HG03135 (cell line): ENCODE measurements around the gene RAD52.

Experiments used
- ATAC-seq: cut with Tn5 transposase; IDR thresholded peaks from one replicate; pipeline ENCODE4 v1.9.1; 2021; ENCODE audit warnings: mild to moderate bottlenecking, moderate library complexity; ENCODE audit not compliant: unreplicated experiment

Gene RAD52

DNA sequence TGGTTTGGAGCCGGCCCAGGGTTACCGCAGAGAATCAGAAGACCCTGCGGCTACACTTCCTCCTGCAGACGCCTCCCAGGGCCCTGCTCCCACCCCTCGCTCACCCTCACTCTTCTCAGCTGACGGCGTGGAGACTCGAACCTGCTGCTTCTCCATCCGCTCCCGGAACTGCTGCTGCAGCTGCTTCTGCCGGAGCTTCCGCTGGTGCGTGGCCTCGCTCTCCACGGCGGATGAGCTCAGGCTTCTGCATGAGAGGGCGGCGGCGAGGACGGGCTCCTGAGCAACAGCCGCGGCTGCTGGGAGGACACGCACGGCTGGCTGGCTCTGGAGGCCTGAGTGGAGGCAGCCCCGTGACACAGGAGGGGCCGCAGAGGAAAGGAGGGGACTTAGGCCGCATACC, 33.3 kb downstream of the RAD52 start:
- no peak for ATAC-seq

DNA sequence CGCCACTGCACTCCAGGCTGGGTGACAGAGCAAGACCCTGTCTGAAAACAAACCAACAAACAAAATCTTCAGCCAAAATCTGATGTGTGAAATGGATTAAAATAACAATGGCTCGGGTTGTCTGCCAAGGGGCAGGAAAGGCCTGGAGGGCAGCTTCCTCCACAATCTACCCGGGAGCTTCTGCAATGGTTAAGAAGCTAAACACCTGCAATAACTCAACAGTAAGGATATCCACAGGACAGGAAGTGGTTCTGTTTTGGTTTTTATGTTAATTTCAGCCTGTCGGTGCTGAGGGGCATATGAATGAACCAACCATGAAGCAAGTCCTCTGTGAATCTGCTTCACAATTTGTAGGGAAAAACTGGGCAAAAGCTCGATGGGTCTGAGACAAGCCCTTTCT, 34.4 kb downstream of the RAD52 start:
- no peak for ATAC-seq

DNA sequence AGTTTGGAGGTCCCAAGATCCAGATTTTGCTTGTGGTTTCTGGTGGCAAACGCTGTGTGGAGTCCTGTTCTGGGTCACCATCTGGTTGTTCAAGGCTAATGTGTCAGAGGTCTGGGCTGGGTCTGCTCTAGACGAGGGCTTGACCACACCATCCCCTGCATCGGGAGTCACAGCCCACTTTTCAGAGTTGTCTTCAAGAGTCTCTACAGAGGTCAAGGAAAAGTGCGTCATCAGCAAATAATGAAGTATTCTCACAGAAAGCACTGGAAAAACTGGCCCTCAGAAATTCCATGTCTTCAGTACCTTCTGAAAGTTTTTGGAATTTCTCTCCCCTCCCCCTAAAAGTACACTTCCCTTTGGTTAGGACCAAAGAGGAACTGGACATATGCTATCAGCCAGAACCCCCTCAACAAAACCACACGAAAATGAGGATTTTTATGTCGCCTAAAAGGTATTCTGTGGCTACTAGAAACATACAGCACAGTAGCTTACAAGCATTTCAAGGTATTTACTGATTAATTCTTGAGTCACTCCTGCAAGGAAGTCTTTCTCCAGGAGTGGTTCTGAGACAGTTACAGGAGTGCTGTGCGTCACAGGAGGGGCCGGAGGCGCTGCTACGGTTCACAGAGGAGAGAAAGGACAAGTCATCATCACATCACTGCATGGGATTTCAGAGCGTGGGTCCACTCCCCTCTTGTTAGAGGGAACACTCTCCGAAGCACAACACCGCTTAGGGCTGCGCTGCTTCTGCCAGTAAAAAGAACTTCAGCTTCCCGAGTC, 35.4 kb downstream of the RAD52 start:
- no peak for ATAC-seq

DNA sequence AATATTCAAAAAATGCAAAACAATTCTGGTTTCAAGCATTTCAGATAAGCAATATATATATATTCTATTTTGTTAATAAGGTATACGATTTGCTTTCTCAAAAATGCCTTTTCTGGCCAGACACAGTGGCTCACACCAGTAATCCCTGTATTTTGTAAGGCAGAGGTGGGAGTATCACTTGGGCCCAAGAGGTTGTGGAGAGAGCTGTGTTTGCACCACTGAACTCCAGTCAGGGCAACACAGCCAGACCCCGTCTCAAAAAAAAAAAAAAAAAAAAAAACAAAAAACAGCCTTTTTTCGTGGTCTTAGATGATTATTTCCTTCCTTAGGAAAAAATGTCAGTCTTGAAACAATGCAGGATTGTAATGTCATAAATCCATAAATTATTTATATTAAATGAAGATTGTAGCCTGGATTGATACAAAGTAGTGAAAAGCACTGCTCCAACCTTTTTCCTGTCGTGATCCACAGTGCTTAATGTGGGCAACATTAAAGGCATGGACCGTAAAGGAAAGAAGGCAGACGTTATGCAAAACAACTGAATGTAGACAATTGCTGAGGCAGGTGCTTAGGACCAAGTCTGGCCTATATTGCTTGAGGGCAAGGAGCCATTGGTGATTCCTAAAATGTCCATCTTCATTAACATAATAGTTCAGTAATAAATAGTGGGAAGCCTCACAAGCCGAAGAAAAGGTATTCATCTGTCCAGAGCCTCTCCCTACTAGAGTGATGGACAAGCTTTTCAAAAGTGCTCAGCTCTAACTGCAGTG, 36.8 kb downstream of the RAD52 start:
- ATAC-seq: no peak

DNA sequence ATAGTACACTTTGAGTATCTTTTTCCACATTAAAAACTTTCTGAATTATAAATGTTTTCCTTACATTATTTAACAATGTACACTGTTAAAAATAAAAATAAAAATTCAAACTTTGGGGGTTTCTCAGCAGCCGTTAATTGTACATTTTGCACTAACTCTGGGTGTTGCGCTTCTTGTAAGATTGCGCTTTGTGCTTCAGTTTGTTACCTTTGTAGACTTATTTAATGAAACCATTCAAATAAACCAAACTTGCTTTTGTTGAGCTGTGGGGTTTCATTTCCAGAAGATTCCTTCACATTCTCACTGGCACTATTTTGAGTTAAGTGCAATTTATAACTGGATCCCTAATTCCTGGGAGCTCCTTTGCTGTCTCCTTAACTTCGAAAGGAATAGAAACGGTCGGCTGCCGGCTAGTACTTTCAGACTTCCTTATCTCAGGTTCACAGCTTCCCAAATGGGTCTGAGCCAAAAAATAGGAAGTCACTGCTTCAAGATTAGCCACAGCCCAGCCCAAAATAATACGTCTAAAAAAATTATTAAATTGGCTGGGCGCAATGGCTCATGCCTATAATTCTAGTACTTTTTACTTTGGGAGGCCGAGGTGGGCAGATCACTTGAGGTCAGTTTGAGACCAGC, 38.2 kb downstream of the RAD52 start:
- ATAC-seq: no peak

DNA sequence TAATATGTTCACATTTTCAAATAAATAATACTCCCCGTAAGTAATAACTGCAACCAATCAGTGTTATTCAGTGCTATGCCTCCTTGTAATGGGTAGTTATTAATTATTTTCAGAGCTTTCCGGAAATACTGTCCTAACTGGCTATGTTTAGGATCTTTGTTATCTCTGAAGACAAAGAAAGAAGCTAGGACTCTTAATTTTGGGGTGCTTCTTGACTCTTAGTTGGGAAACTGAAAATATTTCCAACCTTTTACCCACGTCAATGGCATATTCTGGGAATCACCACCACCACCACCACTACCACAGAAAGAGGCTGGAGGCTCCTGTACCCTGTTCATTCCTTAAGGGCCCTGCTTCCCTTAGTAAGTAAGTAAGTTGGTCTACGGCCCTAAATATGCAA, 39.1 kb downstream of the RAD52 start:
- no peak for ATAC-seq

DNA sequence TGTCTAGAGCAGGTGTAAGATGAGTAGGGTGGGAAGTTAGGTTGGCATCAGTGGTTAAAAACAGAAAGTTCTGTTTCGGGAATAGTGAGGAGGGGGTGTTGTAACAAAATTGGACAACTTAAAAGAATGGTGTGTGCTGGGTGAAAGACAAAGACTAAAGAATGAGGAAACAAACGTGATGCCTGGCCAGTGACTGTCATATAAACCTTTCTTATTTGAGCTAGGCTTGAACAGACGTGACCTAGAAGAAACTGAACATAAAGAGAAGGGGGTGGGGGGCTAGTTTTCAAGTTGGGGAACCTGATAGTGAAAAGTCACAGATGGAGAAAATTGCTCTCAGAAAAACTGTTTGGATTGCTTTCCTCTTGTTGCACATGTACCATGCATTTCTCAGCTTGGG, 39.6 kb downstream of the RAD52 start:
- no peak for ATAC-seq

DNA sequence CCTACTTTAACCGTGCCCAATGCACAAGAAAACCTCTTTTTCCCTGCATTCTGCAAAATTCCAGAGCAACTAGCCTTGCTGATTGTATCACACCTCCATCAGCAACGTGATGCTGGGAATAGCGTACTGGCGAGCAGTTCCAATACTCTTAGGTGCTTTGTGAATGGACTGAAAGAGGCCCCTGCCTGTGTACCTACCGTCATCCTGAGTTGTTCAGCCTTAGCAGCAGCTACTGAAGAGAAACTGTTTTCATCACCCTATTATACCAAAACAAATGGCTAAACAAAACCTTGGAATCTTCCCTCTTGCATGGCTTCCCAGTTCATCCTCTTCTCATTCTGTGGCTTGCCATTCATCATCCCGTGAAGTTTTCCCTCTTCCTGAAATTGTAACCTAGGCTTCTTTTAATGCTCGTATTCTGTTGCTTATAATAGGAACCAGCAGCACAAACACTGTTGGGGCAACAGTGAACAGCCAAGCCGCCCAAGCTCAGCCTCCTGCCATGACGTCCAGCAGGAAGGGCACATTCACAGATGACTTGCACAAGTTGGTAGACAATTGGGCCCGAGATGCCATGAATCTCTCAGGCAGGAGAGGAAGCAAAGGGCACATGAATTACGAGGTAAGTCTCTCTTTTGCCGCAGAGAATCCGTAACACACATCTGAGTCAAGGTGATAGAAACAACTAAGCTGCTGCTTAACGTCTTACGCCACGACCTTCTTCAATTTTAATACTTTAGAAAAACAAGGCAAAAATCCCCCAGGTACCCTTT, 41.9 kb downstream of the RAD52 start:
- ATAC-seq: no peak

DNA sequence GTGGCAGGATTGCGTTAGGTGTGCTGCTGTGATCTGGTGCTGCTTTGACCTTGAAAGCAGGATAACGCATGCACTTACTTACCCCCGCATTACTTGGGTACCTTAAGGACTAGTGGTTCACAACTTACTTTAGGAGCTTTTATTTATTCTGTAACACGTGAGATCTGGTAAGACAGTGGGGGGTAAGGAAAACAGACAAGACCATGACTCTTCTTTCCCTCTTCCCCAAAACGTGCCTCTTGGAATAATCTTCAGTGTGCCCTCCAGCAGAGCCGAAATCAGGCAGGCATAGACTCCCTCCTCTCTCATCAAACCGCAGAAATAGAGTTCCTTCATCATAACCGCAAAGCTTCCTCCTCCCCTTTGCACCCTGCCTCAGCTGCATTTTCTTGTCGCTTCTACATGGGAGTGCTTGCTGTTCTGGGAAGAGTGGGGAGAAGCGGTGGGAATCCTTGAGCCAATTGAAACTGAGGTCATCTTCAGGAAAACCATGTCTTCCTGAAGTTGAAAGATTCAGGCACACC, 43.4 kb downstream of the RAD52 start:
- no peak for ATAC-seq

DNA sequence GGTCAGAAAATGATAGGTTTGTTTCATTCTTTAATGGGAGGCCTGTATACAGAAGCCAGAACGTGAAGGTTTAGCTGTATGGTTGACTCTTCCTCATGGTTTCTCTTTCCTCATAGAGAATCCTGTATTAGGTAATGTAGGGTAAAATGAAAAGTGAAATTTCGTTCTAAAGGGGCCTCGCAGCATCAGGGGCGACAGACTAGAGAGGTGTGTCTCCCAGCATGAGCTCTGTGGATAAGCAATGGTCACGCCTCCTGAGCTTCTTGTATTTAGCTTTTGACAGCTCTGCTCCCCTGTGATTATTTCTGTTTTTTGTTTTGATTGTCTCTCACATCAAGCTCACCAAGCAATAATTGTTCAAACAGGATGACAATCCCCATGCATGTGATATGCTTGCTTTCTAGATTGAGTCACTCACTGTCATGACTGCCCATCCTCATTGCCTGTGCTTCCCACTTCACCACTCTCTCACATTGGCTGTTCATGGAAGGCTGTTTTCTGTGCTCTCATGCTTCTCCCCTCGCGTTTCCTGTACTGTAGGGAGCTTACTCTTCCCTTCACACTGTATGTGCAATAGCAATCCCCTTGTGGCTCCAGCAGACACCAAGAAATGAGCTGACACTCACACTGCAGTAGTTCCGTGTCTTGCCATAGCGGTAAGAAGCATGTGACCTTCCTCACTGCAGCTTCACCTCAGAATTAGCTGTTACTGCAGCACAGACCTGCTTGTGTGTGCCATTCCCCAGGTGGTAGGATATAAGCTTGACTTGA, 44.0 kb downstream of the RAD52 start:
- ATAC-seq: no peak

DNA sequence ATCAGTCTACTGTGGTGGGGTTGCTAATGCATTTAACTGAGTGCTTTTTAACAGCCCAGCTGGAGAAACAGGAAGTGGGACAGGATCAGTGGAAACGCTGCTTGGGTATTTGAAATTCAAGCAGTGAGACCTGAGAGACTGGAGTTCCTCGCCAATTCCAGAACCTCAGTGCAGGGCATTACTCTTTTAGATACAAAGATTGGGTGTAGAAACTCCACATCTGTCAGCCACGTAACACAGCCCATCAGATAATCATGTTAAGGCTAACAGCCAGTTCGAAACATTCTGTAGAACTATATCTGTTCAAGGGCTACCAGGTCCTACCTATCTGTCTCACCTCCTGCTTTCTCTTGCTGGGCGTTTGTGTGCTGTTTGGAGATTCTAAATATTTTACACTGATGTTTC, 45.5 kb downstream of the RAD52 start:
- ATAC-seq: no peak

DNA sequence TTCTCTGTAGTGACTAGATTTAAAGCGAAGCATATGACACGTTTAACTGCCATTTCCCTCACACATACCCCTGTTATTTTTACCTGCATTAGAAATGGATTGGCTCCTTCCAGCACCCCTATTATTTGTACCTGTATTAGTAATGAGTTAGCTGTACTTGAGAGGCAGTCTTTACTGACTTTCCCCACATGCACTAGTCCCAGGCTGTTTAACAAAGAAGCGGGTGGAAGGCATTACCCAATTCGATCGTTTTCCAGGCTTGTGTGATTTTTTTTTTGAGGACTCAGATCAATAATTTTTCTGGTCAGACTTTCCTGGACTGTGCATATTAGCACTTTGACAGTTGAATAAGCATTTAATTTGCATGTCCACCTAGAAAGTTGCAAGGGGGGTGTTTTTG, 46.4 kb downstream of the RAD52 start:
- ATAC-seq: no peak

DNA sequence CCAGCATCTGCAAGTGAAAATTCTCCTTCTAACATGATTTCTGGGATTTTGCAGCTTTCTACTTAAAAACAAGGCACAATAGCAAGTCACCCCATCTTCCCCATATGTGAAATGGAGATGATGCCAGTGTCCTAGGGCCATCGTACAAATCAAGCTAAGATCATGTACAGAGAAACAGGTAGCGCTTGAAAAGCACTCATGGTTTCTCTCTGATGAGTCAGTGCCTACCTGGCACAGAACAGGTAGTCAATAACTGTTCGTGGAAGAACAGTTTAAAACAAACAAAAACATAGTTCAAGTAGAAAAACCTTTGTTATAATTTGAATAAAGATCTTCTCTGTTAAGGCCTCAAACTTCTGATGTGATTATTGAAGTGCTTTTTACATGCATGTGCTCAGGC, 46.9 kb downstream of the RAD52 start:
- ATAC-seq: no peak

DNA sequence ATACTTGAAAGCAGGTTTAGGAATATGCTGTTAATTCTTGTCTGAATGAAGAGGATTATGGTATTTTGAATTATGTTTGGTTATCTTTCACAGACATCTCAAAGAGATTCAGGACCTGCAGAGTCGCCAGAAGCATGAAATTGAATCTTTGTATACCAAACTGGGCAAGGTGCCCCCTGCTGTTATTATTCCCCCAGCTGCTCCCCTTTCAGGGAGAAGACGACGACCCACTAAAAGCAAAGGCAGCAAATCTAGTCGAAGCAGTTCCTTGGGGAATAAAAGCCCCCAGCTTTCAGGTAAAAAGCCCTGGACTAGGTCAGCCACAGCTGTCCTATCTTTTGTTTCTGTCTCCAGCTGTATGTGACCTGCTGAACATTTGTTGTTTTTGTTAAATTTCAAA, 52.1 kb downstream of the RAD52 start:
- no peak for ATAC-seq

DNA sequence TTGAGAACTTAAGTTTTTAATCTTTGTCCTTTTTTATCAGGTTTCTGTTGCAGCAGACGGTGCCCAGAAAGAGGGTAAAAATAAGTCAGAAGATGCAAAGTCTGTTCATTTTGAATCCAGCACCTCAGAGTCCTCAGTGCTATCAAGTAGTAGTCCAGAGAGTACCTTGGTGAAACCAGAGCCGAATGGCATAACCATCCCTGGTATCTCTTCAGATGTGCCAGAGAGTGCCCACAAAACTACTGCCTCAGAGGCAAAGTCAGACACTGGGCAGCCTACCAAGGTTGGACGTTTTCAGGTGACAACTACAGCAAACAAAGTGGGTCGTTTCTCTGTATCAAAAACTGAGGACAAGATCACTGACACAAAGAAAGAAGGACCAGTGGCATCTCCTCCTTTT, 53.5 kb downstream of the RAD52 start:
- ATAC-seq: no peak

DNA sequence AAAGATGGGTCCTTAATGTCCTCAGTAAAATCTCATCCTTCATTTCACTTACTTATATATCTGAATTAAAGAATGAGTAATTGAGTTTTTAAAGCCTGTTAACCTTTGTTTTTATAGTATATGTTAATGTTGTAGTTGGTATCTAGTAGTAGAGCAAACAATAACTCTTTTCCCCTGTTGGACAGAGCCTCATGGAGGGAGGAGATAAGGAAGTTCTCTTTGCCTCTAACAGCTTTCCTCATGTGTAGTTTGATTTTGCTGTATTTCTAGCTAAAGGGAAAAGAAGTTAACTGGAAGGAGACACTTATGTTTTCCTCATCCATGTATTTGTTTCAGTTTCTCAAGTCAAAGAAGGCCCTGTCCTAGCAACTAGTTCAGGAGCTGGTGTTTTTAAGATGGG, 55.3 kb downstream of the RAD52 start:
- ATAC-seq: no peak

DNA sequence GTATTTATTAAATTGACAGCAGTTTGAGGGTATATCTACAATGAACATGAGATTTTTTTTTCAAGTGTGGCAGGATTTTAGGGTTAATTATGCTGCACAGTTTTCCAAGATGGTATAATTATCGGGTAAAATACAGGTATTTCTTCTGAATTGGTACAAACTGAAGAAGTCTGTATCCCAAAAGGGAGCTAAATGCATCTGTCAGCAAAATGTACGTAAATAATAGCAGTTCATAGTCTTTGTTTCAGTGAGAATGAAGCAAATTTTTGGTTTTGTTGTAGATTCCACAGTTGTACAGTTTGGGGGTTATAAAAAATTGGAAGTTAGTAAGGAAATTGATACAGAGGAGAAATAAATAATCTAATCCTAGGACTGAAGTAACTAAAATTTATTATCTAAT, 63.3 kb downstream of the RAD52 start:
- ATAC-seq: no peak

DNA sequence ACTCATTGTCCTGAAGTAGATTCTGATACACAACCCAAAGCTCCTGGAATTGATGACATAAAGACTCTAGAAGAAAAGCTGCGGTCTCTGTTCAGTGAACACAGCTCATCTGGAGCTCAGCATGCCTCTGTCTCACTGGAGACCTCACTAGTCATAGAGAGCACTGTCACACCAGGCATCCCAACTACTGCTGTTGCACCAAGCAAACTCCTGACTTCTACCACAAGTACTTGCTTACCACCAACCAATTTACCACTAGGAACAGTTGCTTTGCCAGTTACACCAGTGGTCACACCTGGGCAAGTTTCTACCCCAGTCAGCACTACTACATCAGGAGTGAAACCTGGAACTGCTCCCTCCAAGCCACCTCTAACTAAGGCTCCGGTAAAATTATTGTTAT, 63.8 kb downstream of the RAD52 start:
- no peak for ATAC-seq

DNA sequence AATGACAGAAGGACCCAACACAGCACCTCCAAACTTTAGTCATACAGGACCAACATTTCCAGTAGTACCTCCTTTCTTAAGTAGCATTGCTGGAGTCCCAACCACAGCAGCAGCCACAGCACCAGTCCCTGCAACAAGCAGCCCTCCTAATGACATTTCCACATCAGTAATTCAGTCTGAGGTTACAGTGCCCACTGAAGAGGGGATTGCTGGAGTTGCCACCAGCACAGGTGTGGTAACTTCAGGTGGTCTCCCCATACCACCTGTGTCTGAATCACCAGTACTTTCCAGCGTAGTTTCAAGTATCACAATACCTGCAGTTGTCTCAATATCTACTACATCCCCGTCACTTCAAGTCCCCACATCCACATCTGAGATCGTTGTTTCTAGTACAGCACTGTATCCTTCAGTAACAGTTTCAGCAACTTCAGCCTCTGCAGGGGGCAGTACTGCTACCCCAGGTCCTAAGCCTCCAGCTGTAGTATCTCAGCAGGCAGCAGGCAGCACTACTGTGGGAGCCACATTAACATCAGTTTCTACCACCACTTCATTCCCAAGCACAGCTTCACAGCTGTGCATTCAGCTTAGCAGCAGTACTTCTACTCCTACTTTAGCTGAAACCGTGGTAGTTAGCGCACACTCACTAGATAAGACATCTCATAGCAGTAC, 64.6 kb downstream of the RAD52 start:
- no peak for ATAC-seq

DNA sequence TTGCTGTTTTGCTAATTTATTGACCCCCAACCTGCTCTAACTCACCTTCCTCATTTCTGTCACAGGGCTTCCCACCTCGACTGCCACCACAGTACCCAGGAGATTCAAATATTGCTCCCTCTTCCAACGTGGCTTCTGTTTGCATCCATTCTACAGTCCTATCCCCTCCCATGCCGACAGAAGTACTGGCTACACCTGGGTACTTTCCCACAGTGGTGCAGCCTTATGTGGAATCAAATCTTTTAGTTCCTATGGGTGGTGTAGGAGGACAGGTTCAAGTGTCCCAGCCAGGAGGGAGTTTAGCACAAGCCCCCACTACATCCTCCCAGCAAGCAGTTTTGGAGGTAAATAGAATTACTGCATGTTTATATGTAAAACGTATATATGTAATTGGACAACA, 68.8 kb downstream of the RAD52 start:
- ATAC-seq: no peak
